ENCODE results near the gene OR10G2. TPM values are rescaled to one million over a fixed set of nuclear protein-coding genes. Genes with fewer than 3 reads are reported as not detected.

Gene OR10G2
- total RNA-seq, 1 experiment from 2014 or later, result not detected

DNA sequence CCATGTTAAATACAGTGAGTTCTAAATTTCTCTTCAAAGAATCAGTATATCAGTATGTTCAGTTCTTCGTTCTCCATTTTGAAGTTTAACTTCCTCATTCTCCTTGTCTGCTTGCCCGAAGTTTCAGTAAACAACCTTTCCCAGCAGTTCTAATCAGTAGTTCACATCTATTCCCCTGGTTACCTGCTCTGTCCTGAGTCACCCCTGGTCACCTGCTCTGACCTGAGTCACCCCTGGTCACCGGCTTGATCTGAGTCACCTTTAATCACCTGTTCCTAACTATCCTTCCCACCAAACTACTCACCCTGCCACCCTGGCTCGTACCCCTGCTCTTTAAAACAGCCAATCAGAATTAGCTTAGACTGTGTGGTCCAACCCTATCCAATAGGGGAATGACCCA lies 45.4 kb downstream of the OR10G2 start:
- no peak for TF ChIP-seq CREM (CRISPR knock-in tag; IDR thresholded peaks at IDR 0.05)
- TF ChIP-seq GTF2I (CRISPR knock-in tag; conservative IDR thresholded peaks at IDR 0.05), result no peak
- no peak for TF ChIP-seq FOXP4 (CRISPR knock-in tag; IDR thresholded peaks at IDR 0.05)
- no peak overlapping the region for H3K4me3 Mint-ChIP-seq
- no peak for DNase-seq (ENCODE audit: low spot score)
- POLR2A ChIA-PET, result no interaction called here
- peaks cover 23% of the 10 kb centered on the region for H3K9me3 Mint-ChIP-seq
- H3K4me1 Mint-ChIP-seq, result no peaks in the 10 kb centered on the region
- H3K36me3 Mint-ChIP-seq, result peaks cover 12% of the 10 kb centered on the region
- peaks cover 9% of the 10 kb centered on the region for H3K27me3 Mint-ChIP-seq (ENCODE audit: low read depth)
- no peak for ATAC-seq
- H3K27ac Mint-ChIP-seq, result no peak overlapping the region
- CTCF ChIA-PET, result no interaction called here

Other genes with a start within 250 kb of the OR10G2 start
- 119 to 133 TPM (median 119 TPM) in 3 replicates for gene CHD8, start 178.8 kb downstream of the OR10G2 start, total RNA-seq (2021)
- 29.6 to 33.3 TPM (median 31.7 TPM) in 3 replicates for gene RAB2B, start 158.0 kb downstream of the OR10G2 start, total RNA-seq (2021)
- gene TOX4, start 157.7 kb downstream of the OR10G2 start, total RNA-seq (2021), result 49.1 to 53.0 TPM (median 52.4 TPM) in 3 replicates
- 87.2 to 93.2 TPM (median 89.5 TPM) in 3 replicates for gene METTL3, start 123.6 kb downstream of the OR10G2 start, total RNA-seq (2021)
- 239 to 307 TPM (median 288 TPM) in 3 replicates for gene SALL2, start 108.6 kb downstream of the OR10G2 start, total RNA-seq (2021)
- not detected in 3 replicates for gene OR10G3, start 54.9 kb downstream of the OR10G2 start, total RNA-seq (2021)
- gene OR4E2, start 18.9 kb upstream of the OR10G2 start, total RNA-seq (2021), result not detected in 3 replicates
- gene OR4E1, start 38.9 kb upstream of the OR10G2 start, total RNA-seq (2021), result not detected in 3 replicates

Data from WTC11 (cell line).